ENCODE measurements around the gene SPATA13.

SPATA13 gene

DNA sequence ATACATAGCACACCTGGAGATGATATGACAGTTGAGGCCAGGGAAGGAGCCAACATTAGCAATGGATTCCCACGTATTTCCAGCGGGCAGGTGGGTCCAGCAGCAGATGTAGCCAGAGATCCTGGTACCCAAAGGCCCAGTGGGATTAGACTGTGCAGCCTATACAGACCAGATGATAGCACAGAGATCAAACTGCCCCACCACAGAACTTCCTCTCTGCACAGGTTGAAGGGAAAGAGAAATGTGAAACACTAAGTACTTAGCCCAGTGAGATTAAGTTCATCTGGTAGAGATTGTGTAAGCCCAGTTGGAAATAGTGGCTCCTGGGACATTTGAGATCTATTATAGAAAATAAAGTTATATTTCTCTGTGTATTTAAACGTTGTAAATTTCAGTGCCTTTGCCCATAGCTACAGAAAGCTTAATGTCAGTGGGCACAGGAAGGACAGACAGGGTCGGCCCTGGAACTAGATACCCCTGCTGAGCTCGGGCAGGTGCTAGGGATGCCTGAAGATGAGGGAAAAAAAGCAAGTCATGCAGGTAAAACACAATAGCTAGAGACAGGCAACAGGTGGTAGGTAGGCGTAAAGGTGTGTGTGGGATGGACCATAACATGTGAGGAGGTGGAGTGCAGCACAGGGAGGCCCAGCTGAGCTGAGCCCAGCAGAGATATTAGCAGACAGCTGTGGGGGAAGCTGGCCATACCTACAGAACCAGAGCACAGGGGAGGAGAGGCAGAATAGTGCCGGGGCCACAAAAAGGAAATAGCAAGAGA is 27.3 kb upstream of the SPATA13 start:
- TF ChIP-seq, protein P1, sequence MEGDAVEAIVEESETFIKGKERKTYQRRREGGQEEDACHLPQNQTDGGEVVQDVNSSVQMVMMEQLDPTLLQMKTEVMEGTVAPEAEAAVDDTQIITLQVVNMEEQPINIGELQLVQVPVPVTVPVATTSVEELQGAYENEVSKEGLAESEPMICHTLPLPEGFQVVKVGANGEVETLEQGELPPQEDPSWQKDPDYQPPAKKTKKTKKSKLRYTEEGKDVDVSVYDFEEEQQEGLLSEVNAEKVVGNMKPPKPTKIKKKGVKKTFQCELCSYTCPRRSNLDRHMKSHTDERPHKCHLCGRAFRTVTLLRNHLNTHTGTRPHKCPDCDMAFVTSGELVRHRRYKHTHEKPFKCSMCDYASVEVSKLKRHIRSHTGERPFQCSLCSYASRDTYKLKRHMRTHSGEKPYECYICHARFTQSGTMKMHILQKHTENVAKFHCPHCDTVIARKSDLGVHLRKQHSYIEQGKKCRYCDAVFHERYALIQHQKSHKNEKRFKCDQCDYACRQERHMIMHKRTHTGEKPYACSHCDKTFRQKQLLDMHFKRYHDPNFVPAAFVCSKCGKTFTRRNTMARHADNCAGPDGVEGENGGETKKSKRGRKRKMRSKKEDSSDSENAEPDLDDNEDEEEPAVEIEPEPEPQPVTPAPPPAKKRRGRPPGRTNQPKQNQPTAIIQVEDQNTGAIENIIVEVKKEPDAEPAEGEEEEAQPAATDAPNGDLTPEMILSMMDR (conservative IDR thresholded peaks at IDR 0.05) = no peak
- no peak overlapping the region for H3K27ac ChIP-seq

GRCh38 chr13:24134231-24134630 is 26.3 kb upstream of the SPATA13 start:
- no peak overlapping the region for H3K27ac ChIP-seq
- TF ChIP-seq, protein P1 (conservative IDR thresholded peaks at IDR 0.05) = no peak

DNA sequence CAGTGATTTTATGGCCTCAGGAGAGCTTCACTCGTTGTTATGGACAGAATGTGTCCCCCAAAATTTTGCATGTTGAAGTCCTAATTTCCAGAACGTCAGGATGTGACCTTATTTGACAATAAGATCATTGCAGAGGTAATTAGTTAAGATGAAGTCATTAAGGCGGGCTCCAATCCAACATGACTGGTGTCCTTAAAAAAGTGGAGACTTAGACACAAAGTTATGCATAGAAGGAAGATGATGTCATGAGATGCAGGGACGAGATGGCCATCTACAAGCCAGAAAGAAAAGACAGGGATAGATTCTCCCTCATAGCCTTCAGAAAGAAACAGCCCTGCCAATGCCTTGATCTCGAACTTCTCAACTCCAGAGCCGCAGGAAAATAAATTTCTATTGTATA is 25.8 kb upstream of the SPATA13 start:
- H3K27ac ChIP-seq = no peak overlapping the region
- TF ChIP-seq, protein P1 (conservative IDR thresholded peaks at IDR 0.05) = no peak

- TF ChIP-seq, protein P1 (conservative IDR thresholded peaks at IDR 0.05) = no peak
- H3K27ac ChIP-seq = no peak overlapping the region
Measured at GRCh38 chr13:24135674-24136300, 24.7 kb upstream of the SPATA13 start.

- no peak overlapping the region for H3K27ac ChIP-seq
- TF ChIP-seq, protein P1 (conservative IDR thresholded peaks at IDR 0.05) = no peak
Measured at GRCh38 chr13:24138911-24139310, 21.6 kb upstream of the SPATA13 start.

DNA sequence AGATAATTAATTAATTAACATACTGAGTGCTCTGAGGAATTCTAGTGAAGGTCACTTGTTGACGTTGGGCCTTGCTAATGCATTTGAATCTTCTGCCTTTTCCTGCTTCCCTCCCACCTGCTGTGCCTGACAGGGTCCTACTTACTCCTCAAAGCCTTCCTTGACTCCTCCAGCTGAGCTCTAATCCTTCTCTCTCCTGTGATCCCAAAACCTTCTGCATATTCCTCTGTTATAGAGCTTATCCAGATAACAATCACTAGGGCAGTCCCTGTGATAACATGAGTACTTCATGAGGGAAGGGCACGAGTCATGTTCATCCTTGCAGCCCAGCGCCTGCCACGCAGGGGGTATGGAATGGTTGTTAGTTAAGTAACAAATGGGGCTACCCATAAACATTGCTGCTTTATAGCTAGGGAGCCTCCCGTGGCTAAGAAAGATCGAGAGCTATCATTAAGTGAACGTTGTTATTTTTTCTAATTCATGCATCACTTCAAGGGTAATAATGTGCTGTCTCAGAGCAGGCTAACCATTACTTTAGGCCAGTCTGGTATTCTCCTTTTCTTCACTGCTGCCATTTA is 19.1 kb upstream of the SPATA13 start:
- H3K27ac ChIP-seq = no peak overlapping the region
- TF ChIP-seq, protein P1 (conservative IDR thresholded peaks at IDR 0.05) = no peak

- H3K27ac ChIP-seq = no peak overlapping the region
- TF ChIP-seq, protein P1 (conservative IDR thresholded peaks at IDR 0.05) = no peak
Measured at GRCh38 chr13:24142453-24142852, 18.1 kb upstream of the SPATA13 start.
